Myocyte (in vitro differentiated cells): ENCODE data around the gene SYNGR2. TPM values are rescaled to one million over a fixed set of nuclear protein-coding genes. Genes with fewer than 3 reads are reported as not detected.

Source experiments
- DNase-seq: peaks from one replicate; pipeline ENCODE4 v3.0.0-alpha.2; 2012; ENCODE audit warnings: low read depth
- total RNA-seq: library from RNA; depleted of rRNA; stranded (reverse); fragments of >200 nt; gene quantifications from 2 replicates; pipeline ENCODE4 v1.2.3, GENCODE V29; 2014

Gene SYNGR2
- total RNA-seq, 1 donor from 2014 or later: 109 TPM

- no peak for DNase-seq
Measured at GRCh38 chr17:78197147-78197832, 28.9 kb downstream of the SYNGR2 start.

GRCh38 chr17:78200451-78200850 is 32.1 kb downstream of the SYNGR2 start:
- no peak for DNase-seq

- no peak for DNase-seq
Measured at GRCh38 chr17:78202666-78203065, 34.3 kb downstream of the SYNGR2 start.

- no peak for DNase-seq
Measured at GRCh38 chr17:78204387-78205123, 36.2 kb downstream of the SYNGR2 start.

GRCh38 chr17:78205124-78205775 is 36.9 kb downstream of the SYNGR2 start:
- no peak for DNase-seq

GRCh38 chr17:78206298-78206697 is 37.9 kb downstream of the SYNGR2 start:
- no peak for DNase-seq

- no peak for DNase-seq
Measured at GRCh38 chr17:78208486-78208885, 40.1 kb downstream of the SYNGR2 start.

- no peak for DNase-seq
Measured at GRCh38 chr17:78210111-78210510, 41.7 kb downstream of the SYNGR2 start.

- DNase-seq: no peak
Measured at GRCh38 chr17:78211032-78211431, 42.7 kb downstream of the SYNGR2 start.

GRCh38 chr17:78214016-78214705 is 45.8 kb downstream of the SYNGR2 start, which contains the start of gene BIRC5:
BIRC5 (plus strand) TSS chr17:78214253; CDS start chr17:78214317, 64 bp downstream.
- DNase-seq: peak; percentile 87

GRCh38 chr17:78214706-78215061 is 46.3 kb downstream of the SYNGR2 start:
- no peak for DNase-seq

GRCh38 chr17:78219396-78220150 is 51.2 kb downstream of the SYNGR2 start:
- no peak for DNase-seq

Other genes starting within 250 kb of the SYNGR2 start
- gene TNRC6C, start 209.9 kb upstream of the SYNGR2 start, total RNA-seq: 3.2 and 5.6 TPM in 2 replicates
- gene TMC6, start 39.8 kb upstream of the SYNGR2 start, total RNA-seq: 2.9 and 3.1 TPM in 2 replicates
- not detected in 2 replicates for gene TMC8, start 37.8 kb upstream of the SYNGR2 start, total RNA-seq
- not detected in 2 replicates for gene C17orf99, start 22.2 kb upstream of the SYNGR2 start, total RNA-seq
- gene TK1, start 18.5 kb downstream of the SYNGR2 start, total RNA-seq: 3.6 and 4.5 TPM in 2 replicates
- gene AFMID, start 18.8 kb downstream of the SYNGR2 start, total RNA-seq: 23.3 and 23.9 TPM in 2 replicates
- gene BIRC5, start 45.7 kb downstream of the SYNGR2 start, total RNA-seq: 2.7 and 2.8 TPM in 2 replicates
- not detected in 2 replicates for gene TMEM235, start 63.0 kb downstream of the SYNGR2 start, total RNA-seq
- gene SOCS3, start 191.5 kb downstream of the SYNGR2 start, total RNA-seq: 36.0 and 38.3 TPM in 2 replicates
- gene PGS1, start 210.1 kb downstream of the SYNGR2 start, total RNA-seq: 37.9 and 53.2 TPM in 2 replicates